NCI-H1417 (cell line): Measurements from ENCODE around the gene EMD.

Experiments
- DNase-seq, 3 experiments: peaks; one replicate each; lab custom pipeline; 2025; lab: John Stamatoyannopoulos, UW

EMD gene

GRCh38 chrX:154355094-154355775 lies 23.9 kb upstream of the EMD start:
- DNase-seq = peak in 1 of 3 experiments; percentile 22

GRCh38 chrX:154355776-154356140 lies 23.3 kb upstream of the EMD start:
- no peak for DNase-seq

GRCh38 chrX:154356596-154356995 lies 22.5 kb upstream of the EMD start:
- no peak for DNase-seq

- no peak for DNase-seq
These were observed 21.9 kb upstream of the EMD start for GRCh38 chrX:154357205-154357604.

GRCh38 chrX:154358011-154358410 lies 21.1 kb upstream of the EMD start:
- DNase-seq = no peak

GRCh38 chrX:154358829-154359228 lies 20.3 kb upstream of the EMD start:
- no peak for DNase-seq

- DNase-seq = no peak
These were observed 19.5 kb upstream of the EMD start for GRCh38 chrX:154359362-154360154.

- DNase-seq = no peak
These were observed 18.9 kb upstream of the EMD start for GRCh38 chrX:154360155-154360713.

- no peak for DNase-seq
These were observed 16.9 kb upstream of the EMD start for GRCh38 chrX:154362085-154362742.

- no peak for DNase-seq
These were observed 15.2 kb upstream of the EMD start for GRCh38 chrX:154363706-154364439.

- no peak for DNase-seq
These were observed 14.0 kb upstream of the EMD start for GRCh38 chrX:154365052-154365600.

GRCh38 chrX:154365997-154366665 lies 13.0 kb upstream of the EMD start:
- DNase-seq = no peak

- no peak for DNase-seq
These were observed 12.4 kb upstream of the EMD start for GRCh38 chrX:154366666-154367055.

- DNase-seq = no peak
These were observed 11.4 kb upstream of the EMD start for GRCh38 chrX:154367474-154368308.

- peak; percentile 31 to 57 (median 35) for DNase-seq
These were observed 10.3 kb upstream of the EMD start for GRCh38 chrX:154368630-154369448.

GRCh38 chrX:154369449-154370299 lies 9.4 kb upstream of the EMD start:
- DNase-seq = peak; percentile 11 to 49 (median 35)

- DNase-seq = peak in 2 of 3 experiments; percentile 26 to 35
These were observed 8.6 kb upstream of the EMD start for GRCh38 chrX:154370300-154371016.
